OCI-M2 (cell line): Measurements from ENCODE around the gene ZNF343.
"Not testable (repeated sequence)": the region's sequence is repeated elsewhere in the genome, so short reads cannot be mapped to it uniquely, and the experiment has no call there.

Experiments
- DNase-seq: peaks from one replicate; lab custom pipeline; 2025; ENCODE audit not compliant: unreplicated experiment; lab: John Stamatoyannopoulos, UW

The ZNF343 gene

DNA sequence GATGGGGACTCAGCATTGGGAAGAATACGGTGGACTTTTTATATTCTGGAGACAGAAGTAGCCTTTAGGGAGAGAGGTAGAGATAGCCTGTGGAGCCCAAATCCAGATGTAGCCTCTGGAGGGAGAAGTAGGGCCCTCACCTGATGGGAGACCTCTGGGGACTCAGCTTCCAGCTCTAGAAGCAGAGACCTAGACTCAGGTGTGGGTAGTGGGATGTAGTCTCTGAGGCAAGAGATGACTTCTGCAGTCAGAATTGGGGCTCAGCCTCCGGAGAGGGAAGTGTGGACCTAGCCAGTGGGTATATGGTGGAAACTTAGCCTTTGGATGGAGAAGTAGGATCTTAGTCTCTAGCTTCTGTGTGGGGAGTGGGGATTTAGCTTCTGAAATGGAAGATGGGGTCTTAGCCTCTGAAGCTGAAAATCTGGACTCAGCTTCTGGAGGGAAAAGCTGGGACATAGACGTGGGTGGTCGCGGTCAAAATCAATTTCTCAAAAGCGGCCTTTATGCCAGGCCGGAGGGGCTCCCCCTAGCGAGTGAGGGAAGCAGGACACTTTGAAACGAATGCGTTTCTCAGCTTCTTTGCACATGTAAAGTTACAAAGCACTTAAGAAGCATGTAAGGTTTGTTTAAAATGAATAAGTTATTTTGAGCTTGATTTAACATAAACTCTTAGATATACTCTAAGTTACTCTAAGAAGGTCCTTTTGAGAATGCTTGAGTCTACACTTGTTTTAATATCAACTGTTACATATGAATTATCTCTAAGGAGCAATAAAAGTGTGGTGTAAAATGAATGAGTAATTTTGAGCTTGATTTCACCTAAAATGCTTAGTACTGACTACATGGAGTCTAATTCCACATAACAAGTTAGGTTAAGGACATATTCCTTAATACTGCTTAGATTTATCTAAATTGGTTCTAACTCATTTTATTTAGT is 12.9 kb upstream of the ZNF343 start:
- no peak for DNase-seq

DNA sequence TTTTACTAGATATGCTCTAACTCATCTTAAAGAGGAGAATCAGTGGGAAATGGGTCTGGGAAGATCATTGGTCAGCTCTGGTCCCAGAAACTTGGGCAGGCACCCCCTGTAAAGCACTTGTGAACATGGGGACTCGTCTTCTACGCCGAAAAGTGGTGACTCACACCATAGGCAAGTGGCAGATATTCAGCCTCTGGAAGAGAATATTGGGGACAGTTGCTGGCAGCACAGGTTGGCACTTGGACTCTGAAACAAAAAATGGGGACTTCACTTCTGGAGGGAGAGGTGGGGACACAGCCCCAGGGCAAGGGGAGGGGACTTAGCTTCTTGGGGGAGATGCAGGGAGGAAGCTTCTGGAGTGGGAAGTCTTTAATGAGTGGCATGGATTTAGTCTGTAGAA is 11.9 kb upstream of the ZNF343 start:
- no peak for DNase-seq

DNA sequence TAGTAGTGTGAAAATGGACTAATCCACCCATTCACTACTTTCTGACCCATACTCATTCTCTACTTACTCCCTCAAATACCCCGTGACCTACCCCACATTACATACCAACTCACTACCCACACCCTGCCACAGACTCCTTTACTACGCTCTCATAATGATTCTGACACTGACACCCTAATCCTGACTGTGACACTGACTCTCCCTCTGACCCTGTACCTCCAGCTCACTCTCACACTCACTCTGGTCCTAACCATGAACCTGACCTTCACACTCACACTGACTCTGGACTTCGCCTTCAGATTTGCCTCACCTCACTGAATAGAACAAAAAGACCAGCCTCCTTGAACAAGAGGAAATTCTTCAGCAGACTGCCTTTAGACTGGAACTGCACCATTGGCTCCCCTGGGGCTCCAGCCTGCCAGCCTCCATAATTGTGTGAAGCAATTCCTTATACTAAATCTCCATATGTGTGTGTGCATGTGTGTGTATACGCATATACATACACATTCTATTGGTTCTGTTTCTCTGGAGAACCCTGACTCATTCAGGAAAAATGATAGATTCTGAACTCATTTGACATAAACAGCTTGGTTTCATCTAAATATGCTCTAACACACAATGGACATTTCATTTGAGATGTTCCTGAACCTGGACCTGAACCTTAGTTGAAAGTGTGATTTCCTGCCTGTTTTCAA is 10.5 kb upstream of the ZNF343 start:
- no peak for DNase-seq

DNA sequence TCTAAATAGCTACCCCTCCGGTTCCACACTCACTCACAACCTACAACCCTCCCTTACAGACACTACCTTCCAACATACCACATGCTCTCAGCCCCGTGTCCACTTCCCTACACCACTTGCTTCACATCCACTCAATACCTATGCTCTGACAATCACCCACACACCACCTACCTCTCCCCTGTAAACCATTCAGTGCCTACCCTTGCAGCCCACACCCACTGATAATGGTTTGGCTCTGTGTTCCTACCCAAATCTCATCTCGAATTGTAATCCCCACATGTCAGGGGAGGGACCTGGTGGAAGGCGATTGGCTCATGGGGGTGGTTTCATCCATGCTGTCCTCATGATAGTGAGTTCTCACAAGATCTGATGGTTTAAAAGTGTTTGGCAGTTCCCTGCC is 9.8 kb upstream of the ZNF343 start:
- DNase-seq, result no peak

DNA sequence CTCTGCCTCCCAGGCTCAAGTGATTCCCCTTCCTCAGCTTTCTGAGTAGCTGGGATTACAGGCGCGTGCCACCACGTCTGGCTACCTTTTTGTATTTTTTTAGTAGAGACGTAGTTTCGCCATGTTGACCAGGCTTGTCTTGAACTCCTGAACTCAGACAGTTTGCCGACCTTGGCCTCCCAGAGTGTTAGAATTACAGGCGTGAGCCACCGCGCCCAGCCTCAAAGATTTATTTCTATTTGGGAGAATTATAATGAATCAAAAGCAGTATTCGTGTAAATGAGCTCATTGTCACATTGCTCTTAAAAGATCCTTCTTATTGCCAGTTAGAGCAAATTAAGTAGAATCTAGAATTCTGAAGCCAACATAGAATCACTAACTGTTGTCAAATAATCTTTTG is 9.4 kb upstream of the ZNF343 start:
- DNase-seq, result no peak

DNA sequence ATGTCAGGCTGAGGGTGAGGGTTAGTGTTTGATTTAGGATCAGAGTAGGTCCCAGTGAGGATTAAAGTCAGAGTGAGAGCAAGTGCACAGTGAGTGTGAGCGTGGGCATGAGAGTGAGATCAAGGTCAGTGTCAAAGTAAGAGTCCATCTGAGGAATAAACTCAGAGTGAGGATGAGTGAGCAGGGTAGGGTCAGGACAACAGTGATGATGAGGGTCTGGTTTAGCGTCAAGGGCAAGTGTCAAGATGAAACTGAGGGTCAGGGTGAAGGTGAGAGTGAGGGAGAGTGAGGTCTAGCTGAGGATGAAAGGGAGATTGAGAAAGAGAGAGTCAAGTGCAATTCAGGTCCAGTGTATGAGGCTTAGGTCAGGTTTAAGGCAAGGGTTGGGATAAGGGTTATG is 7.7 kb upstream of the ZNF343 start:
- DNase-seq, result no peak

DNA sequence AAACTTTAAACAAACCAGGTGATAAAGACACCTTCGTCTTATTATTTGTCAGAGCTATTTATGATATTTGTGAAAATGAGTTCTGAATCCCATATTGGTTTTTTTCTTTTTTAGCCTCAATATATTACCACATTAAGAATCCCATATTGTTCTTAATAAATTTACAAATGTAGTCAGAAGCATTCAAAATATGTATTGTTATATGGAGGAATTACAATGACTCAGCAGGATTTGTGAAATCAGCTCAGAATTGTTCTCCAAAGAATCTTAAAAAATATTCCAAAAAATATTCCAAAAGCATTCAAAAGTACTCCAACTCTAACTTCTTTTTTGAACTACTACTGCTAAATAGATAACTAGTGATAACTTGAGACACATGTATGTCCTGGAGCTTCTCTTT is 6.5 kb upstream of the ZNF343 start:
- DNase-seq, result no peak

DNA sequence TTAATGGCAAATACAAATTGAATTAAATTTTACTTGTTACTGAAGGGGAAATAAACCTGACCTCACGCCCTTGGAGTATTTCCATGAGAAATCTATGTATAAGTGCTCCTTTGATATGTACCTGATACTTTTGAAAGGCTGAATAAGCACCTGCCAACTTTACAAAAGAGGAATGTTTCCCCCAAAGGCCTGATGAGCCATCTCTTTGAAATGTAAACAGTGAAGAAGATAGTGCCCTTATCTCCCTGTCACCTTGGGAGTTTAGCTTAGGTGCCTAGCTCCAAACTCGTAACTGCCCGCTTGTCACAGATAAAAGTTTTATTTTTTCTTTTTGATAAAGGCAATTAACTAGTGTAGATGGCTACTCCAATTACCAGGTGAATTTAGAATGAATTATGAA is 1.1 kb upstream of the ZNF343 start:
- DNase-seq, result no peak

DNA sequence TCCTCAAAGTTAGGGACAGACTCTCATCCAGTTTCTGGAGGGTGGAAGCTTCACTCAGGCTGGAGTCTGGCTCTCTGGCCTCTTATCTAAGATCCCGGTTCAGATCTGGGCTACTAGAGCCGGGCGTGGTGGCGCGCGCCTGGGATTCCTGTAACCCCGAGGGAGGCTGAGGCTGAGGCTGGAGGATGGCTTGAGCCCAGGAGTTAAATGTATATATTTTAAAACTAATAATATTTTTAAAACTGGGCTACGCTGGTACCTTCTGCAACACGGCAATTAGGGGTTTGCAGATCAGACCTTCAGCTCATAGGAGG is 710 bp upstream of the ZNF343 start:
- DNase-seq, result no peak

DNA sequence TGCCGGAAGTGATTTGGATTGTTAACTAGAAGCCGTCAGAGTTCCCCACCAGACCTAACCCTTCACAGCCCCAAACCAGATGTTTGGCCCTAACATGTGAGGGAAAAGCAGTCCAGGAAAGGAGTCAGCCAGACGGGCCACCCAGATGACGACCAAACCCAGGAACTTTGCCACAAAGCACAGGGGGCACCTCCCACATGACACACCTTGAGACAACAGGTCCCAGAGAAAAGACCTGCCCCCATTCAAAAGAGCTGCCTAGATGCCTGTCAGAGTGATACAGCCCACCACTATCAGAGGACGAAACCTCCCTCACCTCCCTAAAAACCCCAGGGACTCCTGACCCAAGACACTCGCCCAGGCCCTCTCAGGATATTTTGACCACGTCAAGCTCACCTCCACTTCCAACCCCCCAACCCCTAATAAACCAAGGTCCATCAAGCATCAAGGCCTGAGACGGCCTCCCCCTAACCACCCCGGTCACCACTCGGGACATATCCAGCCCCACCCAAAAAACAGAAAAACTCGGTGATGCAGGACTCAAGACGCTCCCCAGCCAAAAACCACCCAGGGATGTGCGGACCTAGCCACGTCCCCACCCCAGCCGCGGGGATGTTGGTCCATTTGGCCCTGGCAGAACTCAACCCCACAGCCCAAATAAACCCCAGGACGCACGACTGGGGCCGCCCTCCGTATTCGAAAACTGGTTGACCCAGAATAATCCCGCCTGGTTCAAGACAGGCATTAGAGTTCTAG is 662 bp downstream of the ZNF343 start:
- DNase-seq, result no peak

DNA sequence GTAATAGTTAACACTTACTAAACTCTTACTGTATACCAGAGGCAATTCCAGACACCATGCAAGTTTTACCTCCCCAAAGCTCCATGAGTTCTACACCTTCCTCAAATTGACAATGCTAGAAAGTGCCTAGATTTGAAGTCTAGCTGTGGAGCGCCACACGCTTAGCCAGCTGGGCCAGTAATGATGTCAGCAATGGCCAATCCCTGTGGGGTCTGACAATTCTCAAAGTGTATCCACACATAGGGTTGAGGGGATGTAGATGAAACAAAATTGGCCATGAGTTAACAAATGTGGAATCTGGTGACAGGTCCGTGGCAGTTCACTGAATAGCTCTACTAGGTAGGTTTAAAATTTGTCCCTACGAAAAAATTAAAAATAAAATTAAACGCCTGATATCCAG is 1.3 kb downstream of the ZNF343 start:
- no peak for DNase-seq

DNA sequence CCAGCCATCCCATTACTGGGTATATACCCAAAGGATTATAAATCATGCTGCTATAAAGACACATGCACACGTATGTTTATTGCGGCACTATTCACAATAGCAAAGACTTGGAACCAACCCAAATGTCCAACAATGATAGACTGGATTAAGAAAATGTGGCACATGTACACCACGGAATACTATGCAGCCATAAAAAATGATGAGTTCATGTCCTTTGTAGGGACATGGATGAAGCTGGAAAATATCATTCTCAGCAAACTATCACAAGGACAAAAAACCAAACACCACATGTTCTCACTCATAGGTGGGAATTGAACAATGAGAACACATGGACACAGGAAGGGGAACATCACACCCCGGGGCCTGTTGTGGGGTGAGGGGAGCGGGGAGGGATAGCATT is 2.3 kb downstream of the ZNF343 start:
- not testable (repeated sequence) for DNase-seq

DNA sequence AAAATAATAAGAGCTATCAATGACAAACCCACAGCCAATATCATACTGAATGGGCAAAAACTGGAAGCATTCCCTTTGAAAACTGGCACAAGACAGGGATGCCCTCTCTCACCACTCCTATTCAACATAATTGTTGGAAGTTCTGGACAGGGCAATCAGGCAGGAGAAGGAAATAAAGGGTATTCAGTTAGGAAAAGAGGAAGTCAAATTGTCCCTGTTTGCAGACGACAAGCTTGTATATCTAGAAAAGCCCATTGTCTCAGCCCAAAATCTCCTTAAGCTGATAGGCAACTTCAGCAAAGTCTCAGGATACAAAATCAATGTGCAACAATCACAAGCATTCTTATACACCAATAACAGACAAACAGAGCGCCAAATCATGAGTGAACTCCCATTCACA is 3.9 kb downstream of the ZNF343 start:
- DNase-seq, result not testable (repeated sequence)

DNA sequence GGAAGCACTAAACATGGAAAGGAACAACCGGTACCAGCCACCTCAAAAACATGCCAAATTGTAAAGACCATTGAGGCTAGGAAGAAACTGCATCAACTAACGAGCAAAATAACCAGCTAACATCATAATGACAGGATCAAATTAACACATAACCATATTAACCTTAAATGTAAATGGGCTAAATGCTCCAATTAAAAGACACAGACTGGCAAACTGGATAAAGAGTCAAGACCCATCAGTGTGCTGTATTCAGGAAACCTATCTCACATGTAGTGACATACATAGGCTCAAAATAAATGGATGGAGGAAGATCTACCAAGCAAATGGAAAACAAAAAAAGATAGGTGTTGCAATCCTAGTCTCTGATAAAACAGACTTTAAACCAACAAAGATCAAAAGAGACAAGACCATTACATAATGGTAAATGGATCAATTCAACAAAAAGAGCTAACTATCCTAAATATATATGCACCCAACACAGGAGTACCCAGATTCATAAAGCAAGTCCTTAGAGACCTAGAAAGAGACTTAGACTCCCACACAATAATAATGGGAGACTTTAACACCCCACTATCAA is 5.8 kb downstream of the ZNF343 start:
- DNase-seq, result not testable (repeated sequence)

DNA sequence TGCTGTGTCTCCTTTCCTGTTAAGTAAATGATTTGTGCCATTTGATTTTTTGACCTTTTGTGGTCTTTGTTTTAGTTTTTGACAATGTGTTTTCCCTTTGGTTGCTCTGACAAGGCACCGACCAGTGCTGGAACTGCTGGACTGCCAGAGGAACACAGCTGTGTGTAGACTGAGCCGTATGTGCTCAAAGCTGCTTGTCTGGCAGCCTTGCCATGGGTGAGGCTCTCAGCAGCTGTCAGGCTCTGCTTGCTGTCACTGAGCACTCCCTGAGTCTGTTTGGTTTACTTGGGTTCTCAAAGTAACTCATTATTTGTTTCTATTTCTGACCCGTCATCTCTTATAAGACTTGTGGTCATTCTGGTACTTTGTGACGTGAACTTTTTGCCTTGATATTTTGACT is 23.1 kb downstream of the ZNF343 start:
- no peak for DNase-seq

DNA sequence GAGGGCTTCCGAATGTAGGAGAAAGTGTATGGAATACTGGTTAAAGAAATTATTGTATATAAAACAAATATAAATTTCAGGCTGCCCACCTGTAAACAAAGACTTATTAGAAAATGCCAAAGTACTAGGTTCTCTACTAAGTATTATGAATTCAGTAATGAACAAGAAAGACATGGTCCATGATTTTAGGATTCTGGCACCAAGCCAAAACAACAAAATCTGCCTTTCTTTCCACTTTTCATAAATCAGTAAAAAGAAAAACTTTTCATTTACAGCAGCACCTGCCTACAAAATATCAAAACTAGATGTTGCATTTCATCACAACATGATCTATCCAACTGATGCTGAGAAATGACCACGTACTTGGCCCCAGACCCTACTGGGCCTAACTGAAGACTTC is 23.6 kb downstream of the ZNF343 start:
- no peak for DNase-seq

DNA sequence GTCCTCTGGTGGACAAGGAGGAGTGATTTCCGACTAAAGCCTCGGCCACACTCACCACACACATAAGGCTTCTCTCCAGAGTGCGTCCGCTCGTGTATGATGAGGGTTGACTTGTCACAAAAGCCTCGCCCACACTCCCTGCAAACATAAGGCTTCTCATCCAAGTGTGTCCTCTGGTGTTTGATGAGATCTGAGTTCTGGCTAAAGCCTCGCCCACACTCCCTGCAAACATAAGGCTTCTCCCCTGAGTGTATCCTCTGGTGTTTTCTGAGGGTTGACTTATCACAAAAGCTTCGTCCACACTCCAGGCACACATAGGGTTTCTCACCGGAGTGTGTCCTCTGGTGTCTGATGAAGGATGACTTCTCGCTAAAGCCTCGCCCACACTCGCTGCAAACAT is 25.2 kb downstream of the ZNF343 start:
- no peak for DNase-seq

DNA sequence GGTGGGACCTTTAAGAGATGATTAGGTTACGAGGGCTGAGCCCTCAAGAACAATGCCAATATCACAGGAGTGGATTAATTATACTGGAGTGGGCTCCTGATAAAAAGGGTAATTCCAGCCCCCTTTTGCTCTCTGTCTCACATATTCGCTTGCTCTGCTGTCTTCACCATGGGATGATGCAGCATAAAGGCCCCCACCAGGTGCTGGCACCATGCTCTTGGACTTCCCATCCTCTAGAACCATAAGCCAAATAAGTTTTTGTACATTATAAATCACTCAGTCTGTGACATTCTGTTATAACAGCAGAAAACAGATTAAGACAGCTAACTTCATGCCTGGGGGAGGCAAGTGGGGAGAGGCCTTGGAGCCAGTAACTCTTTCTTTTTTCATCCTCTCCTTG is 28.3 kb downstream of the ZNF343 start:
- no peak for DNase-seq

DNA sequence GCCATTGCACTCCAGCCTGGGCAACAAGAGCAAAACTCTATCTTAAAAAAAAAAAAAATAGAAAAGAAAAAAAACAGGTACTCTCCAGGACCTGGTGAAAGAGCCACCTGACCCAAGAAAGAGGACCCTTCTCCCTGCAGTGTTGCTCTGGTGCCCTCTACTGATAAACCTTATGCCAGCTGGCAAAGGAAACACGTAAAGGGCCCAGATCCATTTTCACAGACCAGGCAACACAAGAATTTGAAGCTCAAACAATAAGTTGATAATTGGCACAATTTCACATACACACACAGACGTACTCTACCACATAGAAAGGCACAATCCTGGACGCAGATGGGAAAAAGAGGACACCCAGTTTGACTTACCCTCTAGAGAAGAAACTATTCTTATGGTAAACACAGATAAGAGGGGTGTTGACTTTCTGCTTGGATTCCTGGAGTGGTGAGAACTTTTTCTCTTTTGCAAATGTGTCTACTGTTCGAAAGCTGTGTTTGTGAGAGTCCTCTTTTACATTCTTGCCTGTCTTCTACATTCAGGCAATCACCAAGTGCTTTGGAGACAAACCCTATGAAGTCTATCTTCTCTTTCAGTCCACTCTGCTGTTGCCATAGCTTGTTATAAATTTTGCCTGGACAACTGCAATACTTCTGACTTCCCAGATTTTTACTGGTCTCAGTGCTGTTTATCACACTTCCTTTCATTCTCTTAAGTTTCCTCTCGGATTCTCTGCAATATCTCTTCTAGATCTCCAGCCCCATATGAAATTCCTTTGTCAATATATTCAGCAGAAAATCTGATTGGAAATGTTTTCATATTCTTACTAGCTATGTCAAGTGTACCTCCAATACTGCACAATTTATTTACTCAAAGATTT is 31.7 kb downstream of the ZNF343 start:
- DNase-seq, result no peak

DNA sequence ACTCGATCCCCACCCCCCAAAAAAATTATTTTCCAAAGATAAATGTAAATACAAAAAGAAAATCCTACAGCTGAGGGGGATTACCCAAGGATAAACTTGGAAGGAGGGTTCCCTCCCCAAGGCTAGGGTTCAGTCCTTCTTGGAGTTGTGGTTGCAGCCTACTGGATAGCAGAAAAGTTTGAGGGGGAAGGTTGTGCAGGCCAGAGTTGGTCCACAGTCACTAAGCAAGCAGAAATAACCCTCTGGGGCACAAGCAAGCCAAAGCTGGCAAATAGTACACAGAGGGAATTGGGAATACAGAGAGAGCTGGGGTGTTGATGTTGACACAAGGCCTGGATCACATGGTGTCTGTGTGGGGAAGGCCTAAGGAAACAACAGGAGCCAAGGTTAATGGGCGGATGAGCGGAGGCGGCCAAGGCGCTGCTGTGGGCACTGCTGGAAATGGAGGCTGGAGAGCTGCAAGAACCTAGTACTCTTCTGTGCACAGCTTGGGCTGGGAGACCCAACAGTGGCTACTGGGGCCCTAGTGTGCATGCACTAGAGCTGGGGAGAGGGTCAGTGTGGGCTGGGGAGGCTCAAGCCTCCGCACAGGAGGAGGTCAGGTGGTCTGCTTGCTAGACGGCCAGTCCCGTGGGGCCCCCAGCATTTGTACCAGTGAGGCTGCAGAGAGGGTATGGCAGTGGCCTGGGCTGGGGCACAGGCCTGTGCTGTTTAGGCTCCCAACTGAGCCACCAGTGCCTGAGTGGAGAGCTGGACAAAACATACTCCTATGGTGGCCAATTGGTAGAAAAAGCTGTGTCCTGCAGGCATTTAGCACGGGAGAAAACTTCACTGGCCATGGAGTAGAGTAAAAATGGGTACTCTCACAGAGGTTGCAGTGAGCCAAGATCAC is 32.6 kb downstream of the ZNF343 start:
- no peak for DNase-seq
